Measurements from ENCODE around the gene CERS6.

Gene CERS6

GRCh38 chr2:168574856-168575630 is 119.0 kb downstream of the CERS6 start:
- Histone ChIP-seq H2AFZ (no peak overlapping the region), H3K4me2 (ENCODE audit: low read length) (no peak overlapping the region), H3K9me3 (ENCODE audit: control insufficient read depth, low read length) (no peaks in the 10 kb centered on the region), H3K27me3 (ENCODE audit: control insufficient read depth, insufficient read depth, low read length) (no peaks in the 10 kb centered on the region), H3K4me1 (no peaks in the 10 kb centered on the region), H3K27ac (no peak overlapping the region), H3K36me3 (ENCODE audit: control insufficient read depth, insufficient read depth, low read length) (no peaks in the 10 kb centered on the region), H3K9ac (no peak overlapping the region), H3K79me2 (peaks cover 12% of the 10 kb centered on the region), H3K4me3 (ENCODE audit: low read depth, low read length) (no peak overlapping the region)
- TF ChIP-seq CTCF (IDR thresholded peaks at IDR 0.05), result no peak

- H3K9ac ChIP-seq, result no peak overlapping the region
- no peaks in the 10 kb centered on the region for H3K9me3 ChIP-seq (ENCODE audit: control insufficient read depth, low read length)
- TF ChIP-seq CTCF (IDR thresholded peaks at IDR 0.05), result no peak
- H3K27me3 ChIP-seq (ENCODE audit: control insufficient read depth, insufficient read depth, low read length), result no peaks in the 10 kb centered on the region
- H3K27ac ChIP-seq, result no peak overlapping the region
- no peaks in the 10 kb centered on the region for H3K4me1 ChIP-seq
- H3K4me2 ChIP-seq (ENCODE audit: low read length), result no peak overlapping the region
- H3K36me3 ChIP-seq (ENCODE audit: control insufficient read depth, insufficient read depth, low read length), result no peaks in the 10 kb centered on the region
- H3K4me3 ChIP-seq (ENCODE audit: low read depth, low read length), result no peak overlapping the region
- no peak overlapping the region for H2AFZ ChIP-seq
- H3K79me2 ChIP-seq, result peaks cover 8% of the 10 kb centered on the region
Observed at GRCh38 chr2:168577885-168578284, 121.8 kb downstream of the CERS6 start.

GRCh38 chr2:168583064-168583709 is 127.1 kb downstream of the CERS6 start:
- Histone ChIP-seq H3K27me3 (ENCODE audit: control insufficient read depth, insufficient read depth, low read length) (no peaks in the 10 kb centered on the region), H3K4me2 (ENCODE audit: low read length) (no peak overlapping the region), H3K79me2 (peaks cover 3% of the 10 kb centered on the region), H3K27ac (no peak overlapping the region), H3K4me1 (no peaks in the 10 kb centered on the region), H3K9ac (no peak overlapping the region), H3K4me3 (ENCODE audit: low read depth, low read length) (no peak overlapping the region), H3K9me3 (ENCODE audit: control insufficient read depth, low read length) (no peaks in the 10 kb centered on the region), H3K36me3 (ENCODE audit: control insufficient read depth, insufficient read depth, low read length) (no peaks in the 10 kb centered on the region), H2AFZ (no peak overlapping the region)
- TF ChIP-seq CTCF (IDR thresholded peaks at IDR 0.05), result no peak

- no peaks in the 10 kb centered on the region for H3K27me3 ChIP-seq (ENCODE audit: control insufficient read depth, insufficient read depth, low read length)
- H2AFZ ChIP-seq, result no peak overlapping the region
- no peaks in the 10 kb centered on the region for H3K9me3 ChIP-seq (ENCODE audit: control insufficient read depth, low read length)
- no peak overlapping the region for H3K27ac ChIP-seq
- H3K36me3 ChIP-seq (ENCODE audit: control insufficient read depth, insufficient read depth, low read length), result no peaks in the 10 kb centered on the region
- H3K4me1 ChIP-seq, result no peaks in the 10 kb centered on the region
- no peak overlapping the region for H3K4me2 ChIP-seq (ENCODE audit: low read length)
- no peak for TF ChIP-seq CTCF (IDR thresholded peaks at IDR 0.05)
- H3K79me2 ChIP-seq, result peaks cover 3% of the 10 kb centered on the region
- no peak overlapping the region for H3K4me3 ChIP-seq (ENCODE audit: low read depth, low read length)
- no peak overlapping the region for H3K9ac ChIP-seq
Observed at GRCh38 chr2:168583710-168584521, 127.8 kb downstream of the CERS6 start.

Data from parathyroid adenoma (tissue), 2 donors.